ENCODE results near the gene UBE2QL1. TPM values are rescaled to one million over a fixed set of nuclear protein-coding genes. Genes with fewer than 3 reads are reported as not detected.

UBE2QL1 gene
- total RNA-seq, 2 experiments from 2014 or later = 0.33 to 0.45 TPM

DNA sequence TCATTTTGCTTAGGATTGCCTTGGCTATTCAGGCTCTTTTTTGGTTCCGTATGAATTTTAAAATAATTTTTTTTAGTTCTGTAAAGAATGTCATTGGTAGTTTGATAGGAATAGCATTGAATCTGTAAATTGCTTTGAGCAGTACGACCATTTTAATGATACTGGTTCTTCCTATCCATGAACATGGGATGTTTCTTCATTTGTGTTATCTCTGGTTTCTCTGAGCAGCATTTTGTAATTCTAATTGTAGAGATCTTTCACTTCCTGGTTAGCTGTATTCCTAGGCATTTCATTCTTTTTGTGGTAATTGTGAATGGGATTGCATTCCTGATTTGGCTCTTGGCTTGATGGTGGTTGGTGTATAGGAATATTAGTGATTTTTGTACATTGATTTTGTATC, 6.3 kb upstream of the UBE2QL1 start:
- Mint-ChIP-seq H3K4me3 (no peak overlapping the region), H3K27me3 (peaks cover 59% of the 10 kb centered on the region), H3K27ac (no peak overlapping the region), H3K36me3 (ENCODE audit: low read depth) (no peaks in the 10 kb centered on the region), H3K4me1 (ENCODE audit: low read depth) (no peaks in the 10 kb centered on the region), H3K9me3 (peaks cover 2% of the 10 kb centered on the region)
- H3K27ac ChIP-seq (ENCODE audit: low read depth in 1 of 2, low read length in 2 of 2) = no peak overlapping the region
- intact Hi-C loops (cut with DNase I, micrococcal nuclease) = no loop called here
- no peaks in the 10 kb centered on the region for H3K36me3 ChIP-seq (ENCODE audit: insufficient read depth, low read length)
- peaks cover 0 to 24% of the 10 kb centered on the region in 2 experiments for H3K9me3 ChIP-seq (ENCODE audit: control insufficient read depth in 1 of 2, insufficient read depth in 1 of 2, low read length in 2 of 2)
- H3K27me3 ChIP-seq (ENCODE audit: control insufficient read depth in 1 of 2, insufficient read depth in 2 of 2, low read length in 2 of 2) = peaks cover under 1 to 6% of the 10 kb centered on the region in 2 experiments
- H3K4me1 ChIP-seq (ENCODE audit: insufficient read depth, low read length) = no peaks in the 10 kb centered on the region
- ATAC-seq (ENCODE audit: poor library complexity) (no peak), DNase-seq (no peak)
- no peak overlapping the region for H3K4me3 ChIP-seq (ENCODE audit: low read length)
- ChIA-PET POLR2A (no interaction called here), CTCF (no interaction called here)
- TF ChIP-seq, protein P1, sequence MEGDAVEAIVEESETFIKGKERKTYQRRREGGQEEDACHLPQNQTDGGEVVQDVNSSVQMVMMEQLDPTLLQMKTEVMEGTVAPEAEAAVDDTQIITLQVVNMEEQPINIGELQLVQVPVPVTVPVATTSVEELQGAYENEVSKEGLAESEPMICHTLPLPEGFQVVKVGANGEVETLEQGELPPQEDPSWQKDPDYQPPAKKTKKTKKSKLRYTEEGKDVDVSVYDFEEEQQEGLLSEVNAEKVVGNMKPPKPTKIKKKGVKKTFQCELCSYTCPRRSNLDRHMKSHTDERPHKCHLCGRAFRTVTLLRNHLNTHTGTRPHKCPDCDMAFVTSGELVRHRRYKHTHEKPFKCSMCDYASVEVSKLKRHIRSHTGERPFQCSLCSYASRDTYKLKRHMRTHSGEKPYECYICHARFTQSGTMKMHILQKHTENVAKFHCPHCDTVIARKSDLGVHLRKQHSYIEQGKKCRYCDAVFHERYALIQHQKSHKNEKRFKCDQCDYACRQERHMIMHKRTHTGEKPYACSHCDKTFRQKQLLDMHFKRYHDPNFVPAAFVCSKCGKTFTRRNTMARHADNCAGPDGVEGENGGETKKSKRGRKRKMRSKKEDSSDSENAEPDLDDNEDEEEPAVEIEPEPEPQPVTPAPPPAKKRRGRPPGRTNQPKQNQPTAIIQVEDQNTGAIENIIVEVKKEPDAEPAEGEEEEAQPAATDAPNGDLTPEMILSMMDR (IDR thresholded peaks at IDR 0.05) = no peak

DNA sequence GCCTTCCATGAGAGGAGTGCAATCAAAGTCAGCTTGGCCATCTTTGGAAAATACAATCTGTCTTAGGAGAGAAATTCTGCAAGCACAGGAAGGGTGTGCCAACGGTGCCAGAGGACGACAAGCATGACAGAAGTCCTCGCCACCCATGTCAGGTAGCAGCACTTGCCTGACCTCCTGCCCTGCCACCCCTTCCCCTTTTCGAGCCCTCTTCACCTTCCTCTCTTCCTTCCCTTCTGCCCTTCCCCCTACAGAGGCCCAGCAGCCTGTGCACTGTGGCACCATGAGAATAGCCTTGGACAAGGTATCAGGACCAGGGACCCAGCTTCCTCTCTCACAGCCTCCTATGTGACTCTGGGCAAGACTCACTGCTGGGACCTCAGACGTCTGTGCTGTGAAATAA, 5.3 kb upstream of the UBE2QL1 start:
- peaks cover 8 to 9% of the 10 kb centered on the region in 2 experiments for H3K27me3 ChIP-seq (ENCODE audit: control insufficient read depth in 1 of 2, insufficient read depth in 2 of 2, low read length in 2 of 2)
- H3K9me3 Mint-ChIP-seq = peaks cover 2% of the 10 kb centered on the region
- H3K4me3 Mint-ChIP-seq = no peak overlapping the region
- H3K27ac Mint-ChIP-seq = no peak overlapping the region
- ChIA-PET POLR2A (no interaction called here), CTCF (no interaction called here)
- H3K9me3 ChIP-seq (ENCODE audit: control insufficient read depth in 1 of 2, insufficient read depth in 1 of 2, low read length in 2 of 2) = peaks cover 0 to 24% of the 10 kb centered on the region in 2 experiments
- TF ChIP-seq, protein P1 (IDR thresholded peaks at IDR 0.05) = no peak
- no peaks in the 10 kb centered on the region for H3K36me3 ChIP-seq (ENCODE audit: insufficient read depth, low read length)
- H3K4me1 Mint-ChIP-seq (ENCODE audit: low read depth) = no peaks in the 10 kb centered on the region
- peaks cover 55% of the 10 kb centered on the region for H3K27me3 Mint-ChIP-seq
- H3K27ac ChIP-seq (ENCODE audit: low read depth in 1 of 2, low read length in 2 of 2) = no peak overlapping the region
- H3K4me1 ChIP-seq (ENCODE audit: insufficient read depth, low read length) = no peaks in the 10 kb centered on the region
- H3K36me3 Mint-ChIP-seq (ENCODE audit: low read depth) = no peaks in the 10 kb centered on the region
- intact Hi-C loops (cut with DNase I, micrococcal nuclease) = no loop called here
- ATAC-seq (ENCODE audit: poor library complexity) (no peak), DNase-seq (no peak)
- H3K4me3 ChIP-seq (ENCODE audit: low read length) = no peak overlapping the region

DNA sequence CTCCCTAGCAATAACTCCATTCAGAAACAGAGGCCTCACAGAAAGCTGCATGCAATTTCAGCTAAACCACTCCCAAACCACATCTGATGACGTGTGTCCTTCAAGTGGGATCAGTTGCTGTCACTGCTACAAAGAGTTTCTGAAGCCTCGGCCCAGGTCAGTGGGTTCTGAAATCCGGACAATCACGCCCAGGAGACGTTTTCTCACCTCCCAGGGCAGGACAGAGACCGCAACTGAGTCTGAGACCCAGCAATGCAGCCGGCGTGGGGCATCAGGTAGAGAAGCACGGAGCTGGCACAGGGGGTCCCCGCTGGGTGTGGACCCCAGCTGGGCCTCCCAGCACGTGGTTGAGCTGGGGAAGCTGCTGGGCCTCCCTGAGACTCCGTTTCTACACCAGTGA, 2.6 kb upstream of the UBE2QL1 start:
- CTCF ChIA-PET = interaction anchor here (0.7 kb wide), 1 partner anchor 349 kb away, joined by 3 read pairs; no protein-coding TSS in a partner anchor
- H3K27me3 Mint-ChIP-seq = peaks cover 60% of the 10 kb centered on the region
- no peaks in the 10 kb centered on the region for H3K36me3 Mint-ChIP-seq (ENCODE audit: low read depth)
- ATAC-seq (ENCODE audit: poor library complexity) = no peak
- no peaks in the 10 kb centered on the region for H3K9me3 Mint-ChIP-seq
- peaks cover 14% of the 10 kb centered on the region for H3K4me1 Mint-ChIP-seq (ENCODE audit: low read depth)
- Histone ChIP-seq H3K27ac (ENCODE audit: low read depth in 1 of 2, low read length in 2 of 2) (no peak overlapping the region), H3K4me1 (ENCODE audit: insufficient read depth, low read length) (peaks cover 7% of the 10 kb centered on the region), H3K9me3 (ENCODE audit: control insufficient read depth in 1 of 2, insufficient read depth in 1 of 2, low read length in 2 of 2) (peaks cover 0 to 18% of the 10 kb centered on the region in 2 experiments), H3K27me3 (ENCODE audit: control insufficient read depth in 1 of 2, insufficient read depth in 2 of 2, low read length in 2 of 2) (peaks cover 25 to 27% of the 10 kb centered on the region in 2 experiments), H3K36me3 (ENCODE audit: insufficient read depth, low read length) (no peaks in the 10 kb centered on the region), H3K4me3 (ENCODE audit: low read length) (no peak overlapping the region)
- TF ChIP-seq, protein P1 (IDR thresholded peaks at IDR 0.05) = no peak
- intact Hi-C loops (cut with DNase I, micrococcal nuclease) = no loop called here
- DNase-seq = no peak
- no peak overlapping the region for H3K27ac Mint-ChIP-seq
- no peak overlapping the region for H3K4me3 Mint-ChIP-seq
- POLR2A ChIA-PET = no interaction called here

Data from CD4-positive, alpha-beta T cell (primary cell).